GM18517 (cell line): ENCODE results near the gene EBLN2.

Experiments
- ATAC-seq: cut with Tn5 transposase; IDR thresholded peaks from one replicate; pipeline ENCODE4 v1.9.1; 2021; ENCODE audit warnings: mild to moderate bottlenecking, moderate library complexity; ENCODE audit not compliant: unreplicated experiment

The EBLN2 gene

DNA sequence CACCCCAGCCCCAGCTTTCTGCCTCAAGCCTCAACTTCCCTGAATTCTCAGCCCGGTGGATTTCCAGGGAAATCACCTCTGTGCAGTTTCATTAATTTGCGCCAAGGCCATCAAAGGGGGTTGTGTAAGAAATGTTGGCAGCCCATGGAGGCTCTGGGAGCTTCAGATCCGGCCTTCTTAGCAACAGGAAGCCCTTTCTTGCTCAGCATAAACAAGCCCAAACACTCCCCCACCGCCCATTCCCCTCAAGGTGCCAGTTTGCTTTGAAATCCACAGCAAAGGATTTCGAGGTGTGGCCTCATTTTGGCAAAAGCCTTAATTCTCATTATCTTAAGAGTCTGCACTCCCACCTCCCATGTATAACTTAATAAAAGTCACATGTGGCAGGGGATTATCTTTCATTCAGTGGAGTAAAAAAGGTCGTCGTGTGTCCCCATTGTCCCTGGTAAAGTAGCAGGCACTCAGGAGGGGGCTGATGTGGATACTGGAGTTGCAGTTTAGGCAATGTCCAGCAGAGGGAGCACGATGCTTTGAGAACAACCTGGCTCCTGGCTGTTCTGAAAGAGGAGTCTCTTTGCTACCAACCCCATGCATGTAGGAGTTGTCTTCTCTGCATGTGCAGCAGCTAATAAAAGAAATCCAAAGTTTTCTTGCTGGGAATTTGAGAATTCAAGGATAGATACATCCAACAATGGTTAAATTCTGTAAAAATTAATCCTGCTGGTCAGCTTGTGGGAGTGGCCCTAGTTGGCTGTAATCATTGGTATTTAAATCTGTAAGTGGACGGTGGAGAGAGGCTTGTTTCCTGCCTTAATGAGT is 39.5 kb downstream of the EBLN2 start:
- ATAC-seq, result peak; percentile 86

DNA sequence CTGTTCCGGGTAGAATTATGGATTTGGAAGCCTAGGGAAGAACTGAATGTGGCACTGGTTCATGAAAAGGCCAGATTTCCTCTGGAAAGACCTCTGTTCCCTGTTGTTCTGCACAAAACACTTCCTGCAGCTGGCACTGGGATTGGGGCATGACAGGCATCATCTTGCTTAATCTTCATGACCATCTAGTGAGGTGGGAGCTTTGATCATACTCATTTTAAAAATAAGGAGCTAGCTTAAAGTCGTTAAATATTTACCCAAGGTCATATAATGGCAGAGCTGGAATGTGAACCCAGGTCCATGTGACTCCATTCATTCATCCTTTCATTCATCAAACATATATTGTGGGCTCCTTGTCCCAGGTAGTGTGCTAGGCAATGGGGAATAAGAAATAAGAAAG is 40.4 kb downstream of the EBLN2 start:
- no peak for ATAC-seq

DNA sequence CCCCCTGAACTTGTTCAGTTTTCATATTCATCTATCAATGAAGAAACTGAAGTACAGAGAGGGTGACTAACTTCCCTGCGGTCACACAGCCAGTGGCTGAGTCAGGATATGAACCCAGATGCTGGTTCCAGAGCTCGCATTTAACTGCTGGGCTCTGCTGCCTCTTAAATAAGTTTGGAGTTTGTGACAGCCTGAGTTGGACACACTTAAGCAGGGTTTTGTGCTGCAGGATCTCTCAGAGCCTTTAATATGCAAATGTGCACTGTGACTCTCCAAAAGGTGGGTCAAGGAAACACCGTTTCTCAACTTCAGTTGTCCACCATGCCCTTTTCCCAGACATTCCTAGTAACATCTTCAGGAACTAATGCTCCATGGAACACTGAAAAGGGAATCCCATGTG is 45.8 kb downstream of the EBLN2 start:
- no peak for ATAC-seq

DNA sequence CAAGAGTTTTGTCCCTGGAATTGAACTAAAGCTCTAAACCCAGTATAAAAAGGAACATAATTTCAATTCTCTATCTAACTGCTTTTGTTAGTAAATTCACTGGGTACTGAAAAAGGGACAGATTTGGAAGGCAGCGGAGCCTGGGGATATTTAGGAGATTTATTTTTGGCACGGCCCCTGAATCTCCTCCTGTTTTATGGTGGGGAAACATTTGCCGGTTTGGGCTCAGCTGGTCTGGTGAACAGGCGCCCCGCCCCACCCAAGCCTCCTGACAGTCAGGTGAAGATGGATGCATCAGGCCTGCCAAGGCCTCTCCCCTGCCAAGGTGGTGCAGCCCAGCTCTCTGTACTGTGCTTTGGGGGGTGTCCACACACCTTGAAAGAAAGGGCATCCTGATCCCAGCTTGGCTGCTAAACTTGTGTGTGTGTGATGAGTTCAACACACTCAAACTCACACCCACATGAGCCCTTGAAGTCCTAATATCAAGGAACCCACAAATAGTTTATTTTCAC is 46.3 kb downstream of the EBLN2 start:
- ATAC-seq, result no peak

DNA sequence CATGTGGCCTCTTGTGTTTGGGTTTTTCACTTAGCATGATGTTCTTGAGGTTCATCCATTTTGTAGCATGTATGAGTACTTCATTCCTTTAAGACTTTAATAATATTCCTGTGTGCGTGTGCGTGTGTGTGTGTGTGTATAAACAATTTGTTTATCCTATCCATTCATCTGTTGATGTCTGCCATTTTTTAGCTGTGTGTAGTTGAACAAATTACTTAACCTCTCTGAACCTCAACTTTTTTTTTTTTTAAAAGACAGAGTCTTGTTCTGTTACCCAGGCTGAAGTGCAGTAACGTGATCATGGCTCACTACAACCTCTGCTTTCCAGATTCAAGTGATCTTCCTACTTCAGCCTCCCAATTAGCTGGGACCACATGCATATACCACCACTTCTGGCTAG is 47.3 kb downstream of the EBLN2 start:
- ATAC-seq, result no peak

DNA sequence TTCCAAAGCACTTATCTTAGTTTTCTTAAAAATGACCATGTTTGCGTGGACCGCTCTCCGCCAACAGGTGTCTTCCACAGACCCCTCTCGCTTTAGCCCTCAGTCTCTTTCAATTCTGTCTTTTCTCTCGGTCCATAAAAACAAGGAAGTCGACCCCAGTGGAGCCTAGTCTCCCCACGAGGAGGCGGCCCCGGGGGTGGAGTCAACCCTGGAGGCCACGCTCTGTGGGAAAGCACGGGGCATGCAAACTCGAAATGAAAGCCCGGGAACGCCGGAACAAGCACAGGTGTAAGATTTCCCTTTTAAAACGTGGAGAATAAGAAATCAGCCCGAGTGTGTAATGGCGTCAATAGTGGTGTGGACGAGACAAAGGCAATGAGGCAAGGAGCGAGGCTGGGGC is 49.1 kb downstream of the EBLN2 start:
- no peak for ATAC-seq
